IMR-90 (cell line): ENCODE measurements around the gene RPS6KL1. TPM values are rescaled to one million over a fixed set of nuclear protein-coding genes. Genes with fewer than 3 reads are reported as not detected.

ENCODE experiments used
- ATAC-seq: fragments of 200-7000 bp; cut with Tn5 transposase; 2 replicates; pipeline ENCODE4 v1.9.1; 2020; ENCODE audit warnings: low read depth, mild to moderate bottlenecking, moderate library complexity
- BruUV-seq: library from RNA; stranded (reverse); fragments of 400-500 nt; replicated peaks from 2 replicates; lab custom pipeline; 2021; lab: Mats Ljungman, UMichigan
- CTCF ChIA-PET: fragments of 300-600 bp; formaldehyde crosslinking; extraction: SDS; loops from one replicate; lab custom pipeline; 2021; ENCODE audit warnings: antibody characterized with exemption; lab: Yijun Ruan, JAX
- POLR2A ChIA-PET: fragments of 300-600 bp; sonication (Branson Sonifier 250); formaldehyde crosslinking; loops from one replicate; lab custom pipeline; 2022; ENCODE audit warnings: antibody characterized with exemption; ENCODE audit not compliant: unreplicated experiment; lab: Charles Lee
- DNase-seq: peaks from one replicate; pipeline ENCODE4 v3.0.0; 2013
- H2AFZ ChIP-seq: replicated peaks from 2 replicates; pipeline ENCODE3; 2013; ENCODE audit warnings: low read length, mild to moderate bottlenecking; ENCODE audit not compliant: poor library complexity
- H2AK5ac ChIP-seq: 2 replicates; pipeline ENCODE4 v1.6.1; 2013; ENCODE audit warnings: low read depth, low read length, inconsistent platforms
- H2AK9ac ChIP-seq: replicated peaks from 2 replicates; pipeline ENCODE3; 2013; ENCODE audit warnings: mild to moderate bottlenecking, low read depth, low read length, moderate library complexity; ENCODE audit not compliant: poor library complexity
- H2BK120ac ChIP-seq: 2 replicates; pipeline ENCODE4 v1.6.1; 2013; ENCODE audit warnings: low read depth, low read length, inconsistent platforms
- H2BK15ac ChIP-seq: 3 replicates; pipeline ENCODE4 v1.6.1; 2013; ENCODE audit warnings: low read depth, low read length, inconsistent platforms
- H2BK20ac ChIP-seq: 2 replicates; pipeline ENCODE4 v1.6.1; 2013; ENCODE audit warnings: low read depth, mild to moderate bottlenecking, inconsistent platforms, low read length, moderate library complexity
- H2BK5ac ChIP-seq: 2 replicates; pipeline ENCODE4 v1.6.1; 2013; ENCODE audit warnings: mild to moderate bottlenecking, low read depth, low read length, inconsistent platforms; ENCODE audit not compliant: poor library complexity, severe bottlenecking
- H3K14ac ChIP-seq: replicated peaks from 2 replicates; pipeline ENCODE4 v1.6.1; 2013; ENCODE audit warnings: low read depth, low read length, inconsistent platforms
- H3K18ac ChIP-seq: 2 replicates; pipeline ENCODE4 v1.6.1; 2013; ENCODE audit warnings: low read depth, low read length, control low read depth
- H3K23ac ChIP-seq: 2 replicates; pipeline ENCODE4 v1.6.1; 2013; ENCODE audit warnings: low read depth, low read length, inconsistent platforms
- H3K27ac ChIP-seq: 2 replicates; pipeline ENCODE4 v1.5.1; 2013; ENCODE audit warnings: mild to moderate bottlenecking, control low read depth, low read length; ENCODE audit not compliant: insufficient read depth
- H3K27me3 ChIP-seq: 2 replicates; pipeline ENCODE4 v1.6.1; 2013; ENCODE audit warnings: low read length; ENCODE audit not compliant: control insufficient read depth, insufficient read depth
- H3K36me3 ChIP-seq: 2 replicates; pipeline ENCODE4 v1.6.1; 2013; ENCODE audit warnings: low read length, mixed read lengths; ENCODE audit not compliant: control insufficient read depth, insufficient read depth
- H3K4ac ChIP-seq: 2 replicates; pipeline ENCODE4 v1.6.1; 2013; ENCODE audit warnings: low read depth, low read length, inconsistent platforms
- H3K4me1 ChIP-seq: 2 replicates; pipeline ENCODE4 v1.6.1; 2013; ENCODE audit warnings: low read length, mixed read lengths; ENCODE audit not compliant: control insufficient read depth, insufficient read depth
- H3K4me2 ChIP-seq: 2 replicates; pipeline ENCODE4 v1.6.1; 2013; ENCODE audit warnings: low read depth, mild to moderate bottlenecking, control low read depth, low read length, moderate library complexity
- H3K4me3 ChIP-seq: 2 replicates; pipeline ENCODE4 v1.5.1; 2013; ENCODE audit warnings: low read depth, mild to moderate bottlenecking, control low read depth, low read length, moderate library complexity; ENCODE audit not compliant: insufficient read depth
- H3K56ac ChIP-seq: 2 replicates; pipeline ENCODE4 v1.6.1; 2013; ENCODE audit warnings: low read length, inconsistent platforms; ENCODE audit not compliant: insufficient read depth; ENCODE audit errors: extremely low read depth
- H3K79me1 ChIP-seq, 2 experiments: 2 replicates each; pipeline ENCODE4 v1.6.1; 2013; ENCODE audit warnings: low read length in 2 of 2, inconsistent platforms in 1 of 2, low read depth in 1 of 2
- H3K9ac ChIP-seq: 2 replicates; pipeline ENCODE4 v1.6.1; 2013; ENCODE audit warnings: low read depth, low read length, control low read depth
- H3K9me1 ChIP-seq: 2 replicates; pipeline ENCODE4 v1.6.1; 2013; ENCODE audit warnings: low read length, inconsistent platforms; ENCODE audit not compliant: insufficient read depth
- H3K9me3 ChIP-seq: 2 replicates; pipeline ENCODE4 v1.6.1; 2013; ENCODE audit warnings: low read length; ENCODE audit not compliant: control insufficient read depth, insufficient read depth
- H4K20me1 ChIP-seq: 2 replicates; pipeline ENCODE4 v1.6.1; 2013; ENCODE audit warnings: low read length, inconsistent platforms; ENCODE audit not compliant: insufficient read depth
- H4K5ac ChIP-seq: 2 replicates; pipeline ENCODE4 v1.6.1; 2013; ENCODE audit warnings: mild to moderate bottlenecking, low read depth, low read length, control low read depth
- H4K8ac ChIP-seq, 2 experiments: 2 replicates each; pipeline ENCODE4 v1.6.1; 2013; ENCODE audit warnings: low read depth in 2 of 2, low read length in 2 of 2, control low read depth in 1 of 2, inconsistent platforms in 1 of 2
- H4K91ac ChIP-seq: 2 replicates; pipeline ENCODE4 v1.6.1; 2013; ENCODE audit warnings: low read depth, low read length, inconsistent platforms; ENCODE audit not compliant: insufficient read depth
- BHLHE40 ChIP-seq: fragments of 150-350 bp; IDR thresholded peaks from 2 replicates; pipeline ENCODE4 v1.6.1; 2016; ENCODE audit warnings: mild to moderate bottlenecking, low read depth, low read length
- CEBPB ChIP-seq: IDR thresholded peaks from 2 replicates; pipeline ENCODE4 v1.6.1; 2012; ENCODE audit warnings: low read depth, low read length, improper control_type of control experiment
- FOS ChIP-seq: fragments of 150-350 bp; IDR thresholded peaks from 2 replicates; pipeline ENCODE4 v1.6.1; 2016; ENCODE audit warnings: low read depth, low read length
- MAZ ChIP-seq: IDR thresholded peaks from 2 replicates; pipeline ENCODE4 v1.6.1; 2012; ENCODE audit warnings: low read depth, mild to moderate bottlenecking, low read length, improper control_type of control experiment, moderate library complexity, borderline replicate concordance
- MXI1 ChIP-seq: IDR thresholded peaks from 2 replicates; pipeline ENCODE4 v1.6.1; 2012; ENCODE audit warnings: low read depth, mild to moderate bottlenecking, low read length, moderate library complexity, borderline replicate concordance
- NFE2L2 ChIP-seq: fragments of 150-350 bp; IDR thresholded peaks from 2 replicates; pipeline ENCODE4 v1.6.1; 2016; ENCODE audit warnings: low read depth, mild to moderate bottlenecking, low read length
- RAD21 ChIP-seq: IDR thresholded peaks from 2 replicates; pipeline ENCODE4 v1.6.1; 2012; ENCODE audit warnings: low read length, improper control_type of control experiment
- RCOR1 ChIP-seq: IDR thresholded peaks from 2 replicates; pipeline ENCODE4 v1.6.1; 2012; ENCODE audit warnings: mild to moderate bottlenecking, low read length, improper control_type of control experiment; ENCODE audit not compliant: insufficient replicate concordance
- RFX5 ChIP-seq: IDR thresholded peaks from 2 replicates; pipeline ENCODE4 v1.8.0; 2012; ENCODE audit warnings: low read depth, mild to moderate bottlenecking, low read length, moderate library complexity
- WGBS, 2 experiments: methylation state at CpG; one replicate each; pipeline versions ENCODE4 v1.1.5 to v1.1.7; 2013; ENCODE audit warnings: missing lambda C conversion rate in 2 of 2; ENCODE audit not compliant: insufficient read length in 1 of 2; ENCODE audit errors: extremely low coverage in 2 of 2; 5-methylcytosine and 5-hydroxymethylcytosine counted together
- dilution Hi-C: fragments of 300-500 bp; cut with HindIII; formaldehyde crosslinking; loops from one replicate; pipeline ENCODE4 v1.14.3; 2018; ENCODE audit warnings: low sequenced_read_pairs; ENCODE audit not compliant: unreplicated experiment
- in situ Hi-C: fragments of 300-500 bp; cut with MboI; formaldehyde crosslinking; loops from 3 replicates; pipeline ENCODE4 v1.14.3; 2019; ENCODE audit warnings: low sequenced_read_pairs, inconsistent platforms, mixed read lengths
- intact Hi-C: fragments of 100-400 bp; cut with micrococcal nuclease; formaldehyde crosslinking; loops from 2 replicates; pipeline ENCODE4 v1.10.0; 2022
- polyA plus RNA-seq, 3 experiments: library from polyadenylated mRNA; depleted of rRNA; stranded (reverse); fragments of >200 nt; gene quantifications; 2 replicates each; pipeline ENCODE4 v1.2.3, GENCODE V29; 2012; ENCODE audit warnings: low replicate concordance in 1 of 3
- total RNA-seq: library from RNA; depleted of rRNA; stranded (reverse); fragments of >200 nt; gene quantifications from 2 replicates; pipeline ENCODE4 v1.2.3, GENCODE V29; 2012
- TF ChIP-seq, protein P1 (sequence below): conservative IDR thresholded peaks from 2 replicates; pipeline ENCODE4 v1.5.1; 2012; ENCODE audit warnings: mild to moderate bottlenecking, low read depth, low read length, improper control_type of control experiment
- TF ChIP-seq, protein P2 (sequence below): fragments of 150-350 bp; IDR thresholded peaks from 2 replicates; pipeline ENCODE4 v1.6.1; 2016; ENCODE audit warnings: low read depth, mild to moderate bottlenecking, low read length, moderate library complexity, borderline replicate concordance

The RPS6KL1 gene
- total and polyA plus RNA-seq, 2 of the 4 experiments (the other 2 are of a cell fraction): 0.72 to 1.7 TPM

DNA sequence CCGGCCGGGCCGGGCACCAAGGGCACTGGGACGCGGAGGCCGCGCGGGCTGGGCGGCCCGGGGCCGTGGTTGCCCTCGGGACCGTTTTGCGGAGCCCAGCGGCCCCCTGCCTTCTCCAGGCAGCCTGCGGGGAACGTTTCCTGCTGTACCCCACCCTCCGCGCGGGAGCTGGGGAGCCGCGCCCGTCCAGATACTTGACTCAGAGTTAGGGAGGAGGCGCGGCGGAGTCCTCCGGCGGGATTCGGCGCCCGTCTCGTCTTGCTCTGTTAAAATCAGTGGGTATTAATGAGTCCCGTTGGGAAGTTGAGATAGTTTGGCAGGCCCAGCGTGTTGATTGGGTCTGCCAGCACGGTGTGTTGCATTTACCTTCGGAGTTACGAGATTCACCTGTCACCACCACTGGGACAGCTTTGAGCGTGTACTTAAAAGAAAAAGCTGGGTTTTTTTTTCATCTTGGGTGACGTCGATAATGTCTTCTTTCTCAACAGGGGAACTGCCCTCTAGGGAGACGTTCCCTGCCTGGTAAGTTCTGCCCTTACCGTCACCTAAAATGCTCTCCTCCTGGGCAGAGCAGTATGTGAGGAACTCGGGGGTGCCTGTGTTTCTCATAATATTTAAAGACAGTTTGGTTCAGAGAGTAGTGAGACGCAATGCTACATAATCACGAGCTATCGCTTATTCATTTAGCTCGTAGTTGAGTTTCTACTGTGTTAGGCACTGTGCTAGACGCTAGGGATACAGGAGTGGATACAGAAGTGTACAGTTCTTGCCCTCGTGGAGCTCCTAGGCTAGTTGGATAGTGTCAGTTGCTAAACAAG is 40.7 kb downstream of the RPS6KL1 start:
- POLR2A ChIA-PET: no interaction called here
- H2AK5ac ChIP-seq: peak overlapping the region; percentile 67
- BruUV-seq: no TSS peak
- H3K79me1 ChIP-seq: peaks cover 4 to 57% of the 10 kb centered on the region in 2 experiments; a peak in 3 of 4 replicates
- in situ Hi-C loops: no loop called here
- dilution Hi-C loops: no loop called here
- H3K27ac ChIP-seq: peak overlapping the region; percentile 84
- 1% methylated on average over 21 of the region's 49 CpGs; no CpG with 5 or more reads in 1 of the 2 experiments for WGBS, 2 experiments
- H3K4ac ChIP-seq: peak overlapping the region; percentile 78
- H3K18ac ChIP-seq: peak overlapping the region; percentile 26; the same call in 1 of the 2 replicates
- H2BK120ac ChIP-seq: no peak overlapping the region
- H3K9me1 ChIP-seq: peaks cover 20% of the 10 kb centered on the region
- H2BK15ac ChIP-seq: no peak overlapping the region; the same call in 2 of the 3 replicates
- peaks cover 24% of the 10 kb centered on the region for H3K4me1 ChIP-seq
- ATAC-seq: peak; percentile 33
- peak overlapping the region; percentile 96 for H3K23ac ChIP-seq
- H4K91ac ChIP-seq: peak overlapping the region; percentile 19
- DNase-seq: peak; percentile 41
- intact Hi-C loops: loop anchor here (10.0 kb wide), 1 partner anchor 278 kb away; no protein-coding TSS in a partner anchor
- H4K20me1 ChIP-seq: peaks cover 50% of the 10 kb centered on the region
- H3K9me3 ChIP-seq: no peaks in the 10 kb centered on the region
- no peaks in the 10 kb centered on the region for H3K27me3 ChIP-seq
- peak overlapping the region; percentile 99 for H3K4me2 ChIP-seq
- H2BK5ac ChIP-seq: peak overlapping the region; percentile 81
- peak overlapping the region; percentile 69 for H4K5ac ChIP-seq
- no peak overlapping the region for H2BK20ac ChIP-seq
- peak overlapping the region; percentile 52 to 93; a peak in 2 of 4 replicates for H4K8ac ChIP-seq
- H2AK9ac ChIP-seq: peak overlapping the region; percentile 95
- CTCF ChIA-PET: interaction anchor here (0.9 to 2.6 kb wide), 2 partner anchors 21 to 274 kb away, joined by 3 to 10 read pairs; no protein-coding TSS in a partner anchor
- H3K14ac ChIP-seq: peak overlapping the region; percentile 88
- H3K56ac ChIP-seq: peak overlapping the region; percentile 63
- no peaks in the 10 kb centered on the region; the same call in 1 of the 2 replicates for H3K36me3 ChIP-seq
- TF ChIP-seq, protein P1, sequence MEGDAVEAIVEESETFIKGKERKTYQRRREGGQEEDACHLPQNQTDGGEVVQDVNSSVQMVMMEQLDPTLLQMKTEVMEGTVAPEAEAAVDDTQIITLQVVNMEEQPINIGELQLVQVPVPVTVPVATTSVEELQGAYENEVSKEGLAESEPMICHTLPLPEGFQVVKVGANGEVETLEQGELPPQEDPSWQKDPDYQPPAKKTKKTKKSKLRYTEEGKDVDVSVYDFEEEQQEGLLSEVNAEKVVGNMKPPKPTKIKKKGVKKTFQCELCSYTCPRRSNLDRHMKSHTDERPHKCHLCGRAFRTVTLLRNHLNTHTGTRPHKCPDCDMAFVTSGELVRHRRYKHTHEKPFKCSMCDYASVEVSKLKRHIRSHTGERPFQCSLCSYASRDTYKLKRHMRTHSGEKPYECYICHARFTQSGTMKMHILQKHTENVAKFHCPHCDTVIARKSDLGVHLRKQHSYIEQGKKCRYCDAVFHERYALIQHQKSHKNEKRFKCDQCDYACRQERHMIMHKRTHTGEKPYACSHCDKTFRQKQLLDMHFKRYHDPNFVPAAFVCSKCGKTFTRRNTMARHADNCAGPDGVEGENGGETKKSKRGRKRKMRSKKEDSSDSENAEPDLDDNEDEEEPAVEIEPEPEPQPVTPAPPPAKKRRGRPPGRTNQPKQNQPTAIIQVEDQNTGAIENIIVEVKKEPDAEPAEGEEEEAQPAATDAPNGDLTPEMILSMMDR: no peak
- no peak for TF ChIP-seq NFE2L2
- no peak for TF ChIP-seq RCOR1
- TF ChIP-seq, protein P2, sequence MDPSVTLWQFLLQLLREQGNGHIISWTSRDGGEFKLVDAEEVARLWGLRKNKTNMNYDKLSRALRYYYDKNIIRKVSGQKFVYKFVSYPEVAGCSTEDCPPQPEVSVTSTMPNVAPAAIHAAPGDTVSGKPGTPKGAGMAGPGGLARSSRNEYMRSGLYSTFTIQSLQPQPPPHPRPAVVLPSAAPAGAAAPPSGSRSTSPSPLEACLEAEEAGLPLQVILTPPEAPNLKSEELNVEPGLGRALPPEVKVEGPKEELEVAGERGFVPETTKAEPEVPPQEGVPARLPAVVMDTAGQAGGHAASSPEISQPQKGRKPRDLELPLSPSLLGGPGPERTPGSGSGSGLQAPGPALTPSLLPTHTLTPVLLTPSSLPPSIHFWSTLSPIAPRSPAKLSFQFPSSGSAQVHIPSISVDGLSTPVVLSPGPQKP: no peak
- 0 out of 2 replicates have a peak, but pooled peaks have one; percentile 10 for TF ChIP-seq MXI1
- TF ChIP-seq RAD21: no peak
- TF ChIP-seq BHLHE40: no peak
- TF ChIP-seq MAZ: no peak
- no peak for TF ChIP-seq RFX5
- no peak for TF ChIP-seq FOS
- TF ChIP-seq CEBPB: 0 out of 2 replicates have a peak, but pooled peaks have one; percentile 4
- H2AFZ ChIP-seq: peak overlapping the region; percentile 99
- H3K9ac ChIP-seq: peak overlapping the region; percentile 79
- H3K4me3 ChIP-seq: peak overlapping the region; percentile 94
